Right lung (tissue), 5 donors: ENCODE data around the gene ING1. TPM values are rescaled to one million over a fixed set of nuclear protein-coding genes. Genes with fewer than 3 reads are reported as not detected.
A peak's percentile ranks its signal among the peaks of the same experiment; 100 is the strongest.
"Not testable (repeated sequence)": the region's sequence is repeated elsewhere in the genome, so short reads cannot be mapped to it uniquely, and the experiment has no call there.

Experiments used
- DNase-seq, 2 donors: peaks; one replicate each; pipeline ENCODE4 v3.0.0-alpha.2; 2013
- polyA plus RNA-seq, 5 donors: library from polyadenylated mRNA; unstranded; fragments of 120-200 nt; gene quantifications; one replicate each; pipeline versions ENCODE4 v1.2.1 to v1.2.3, GENCODE V29; 2013; ENCODE audit warnings: inconsistent platforms in 1 of 5, low replicate concordance in 1 of 5; ENCODE audit not compliant: insufficient read length in 5 of 5, insufficient read depth in 1 of 5

Gene ING1
- polyA plus RNA-seq, 5 donors, result 19.6 to 24.9 (median 20.7) TPM

DNA sequence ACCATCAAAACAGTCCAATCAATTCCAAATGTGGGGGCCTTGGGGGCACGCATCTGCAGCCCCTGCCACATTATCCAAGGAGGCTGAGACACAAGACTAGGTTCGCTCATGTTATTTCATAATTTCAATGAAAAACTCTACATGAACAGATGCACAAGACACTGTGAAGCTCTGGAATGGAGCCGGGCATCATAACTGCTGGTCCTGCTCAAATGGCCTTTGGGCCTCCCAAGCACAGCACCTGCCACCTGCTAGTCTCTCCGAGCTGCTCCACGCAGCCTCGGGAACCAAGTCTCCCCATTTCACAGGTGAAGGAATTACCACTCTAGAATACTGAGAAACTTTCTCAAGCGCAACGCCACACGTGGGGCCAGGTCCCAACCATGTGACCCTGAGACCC is 24.5 kb upstream of the ING1 start:
- no peak for DNase-seq

- no peak for DNase-seq
Measured at GRCh38 chr13:110689711-110690110, 23.8 kb upstream of the ING1 start.

- no peak for DNase-seq
Measured at GRCh38 chr13:110690516-110690915, 23.0 kb upstream of the ING1 start.

DNA sequence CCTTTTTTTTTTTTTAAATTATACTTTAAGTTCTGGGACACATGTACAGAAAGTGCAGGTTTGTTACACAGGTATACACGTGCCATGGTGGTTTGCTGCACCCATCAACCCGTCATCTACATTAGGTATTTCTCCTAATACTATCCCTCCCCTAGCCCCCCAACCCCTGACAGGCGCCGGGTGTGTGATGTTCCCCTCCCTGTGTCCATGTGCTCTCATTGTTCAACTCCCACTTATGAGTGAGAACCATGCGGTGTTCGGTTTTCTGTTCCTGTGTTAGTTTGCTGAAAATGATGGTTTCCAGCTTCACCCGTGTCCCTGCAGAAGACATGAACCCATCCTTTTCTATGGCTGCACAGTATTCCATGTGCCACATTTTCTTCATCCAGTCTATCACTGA is 17.7 kb upstream of the ING1 start:
- not testable (repeated sequence) for DNase-seq

- DNase-seq, result no peak
Measured at GRCh38 chr13:110696776-110697175, 16.7 kb upstream of the ING1 start.

GRCh38 chr13:110697842-110698241 is 15.7 kb upstream of the ING1 start:
- DNase-seq, result no peak

DNA sequence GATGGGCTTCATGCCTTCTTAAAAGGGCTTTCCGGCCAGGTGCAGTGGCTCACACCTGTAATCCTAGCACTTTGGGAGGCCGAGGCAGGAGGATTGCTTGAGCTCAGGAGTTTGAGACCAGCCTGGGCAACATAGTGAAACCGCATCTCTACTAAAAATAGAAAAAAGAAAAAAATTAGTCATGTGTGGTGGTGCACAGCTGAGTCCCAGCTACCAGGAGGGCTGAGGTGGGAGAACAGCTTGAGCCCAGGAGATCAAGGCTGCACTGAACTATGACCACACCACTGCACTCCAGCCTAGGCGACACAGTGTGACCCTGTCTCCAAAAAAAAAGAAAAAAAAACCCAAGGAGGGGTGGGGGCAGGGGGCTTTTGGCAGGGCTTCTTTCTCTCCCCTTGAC is 14.8 kb upstream of the ING1 start:
- no peak for DNase-seq

GRCh38 chr13:110699148-110700145 is 14.1 kb upstream of the ING1 start:
- DNase-seq, result no peak

DNA sequence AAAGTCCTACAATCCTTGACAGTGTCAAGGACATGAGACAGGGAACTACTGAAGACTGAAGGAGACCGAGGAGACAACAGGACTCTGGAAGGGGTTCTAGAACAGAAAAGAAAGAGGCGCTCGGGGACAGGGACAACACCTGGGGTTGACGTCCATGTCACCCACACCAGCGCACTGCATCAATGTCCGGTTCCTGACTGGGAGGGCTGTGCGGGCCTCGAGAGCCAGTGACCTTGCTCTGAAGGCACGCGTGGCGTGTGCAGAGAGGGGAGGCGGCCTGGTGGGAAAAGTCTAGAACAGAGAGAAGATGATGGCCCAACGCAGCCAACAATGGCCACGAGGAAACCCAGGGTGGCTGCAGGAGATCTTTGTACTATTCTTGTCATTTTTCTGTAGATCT is 13.3 kb upstream of the ING1 start:
- DNase-seq, result no peak

- no peak for DNase-seq
Measured at GRCh38 chr13:110700641-110701040, 12.9 kb upstream of the ING1 start.

- DNase-seq, result not testable (repeated sequence)
Measured at GRCh38 chr13:110701061-110701460, 12.4 kb upstream of the ING1 start.

DNA sequence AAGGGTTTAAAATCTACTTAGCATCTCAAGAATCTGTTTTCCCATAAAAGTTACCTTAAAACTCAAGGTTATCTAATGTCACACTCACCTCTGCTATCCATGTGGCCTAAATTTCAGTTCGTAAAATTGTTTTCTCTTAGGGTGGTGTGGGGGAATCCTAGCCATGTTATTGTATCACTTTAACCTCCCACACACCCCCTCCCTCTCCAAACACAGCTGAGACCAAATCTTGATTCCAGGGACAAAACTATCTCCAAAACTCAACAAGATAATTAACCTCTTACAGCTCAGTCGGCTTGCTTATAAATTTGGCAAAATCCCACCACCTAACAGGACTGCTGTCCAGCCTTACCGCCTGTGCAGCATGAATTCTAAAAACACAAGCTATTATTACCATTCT is 11.4 kb upstream of the ING1 start:
- DNase-seq, result no peak

DNA sequence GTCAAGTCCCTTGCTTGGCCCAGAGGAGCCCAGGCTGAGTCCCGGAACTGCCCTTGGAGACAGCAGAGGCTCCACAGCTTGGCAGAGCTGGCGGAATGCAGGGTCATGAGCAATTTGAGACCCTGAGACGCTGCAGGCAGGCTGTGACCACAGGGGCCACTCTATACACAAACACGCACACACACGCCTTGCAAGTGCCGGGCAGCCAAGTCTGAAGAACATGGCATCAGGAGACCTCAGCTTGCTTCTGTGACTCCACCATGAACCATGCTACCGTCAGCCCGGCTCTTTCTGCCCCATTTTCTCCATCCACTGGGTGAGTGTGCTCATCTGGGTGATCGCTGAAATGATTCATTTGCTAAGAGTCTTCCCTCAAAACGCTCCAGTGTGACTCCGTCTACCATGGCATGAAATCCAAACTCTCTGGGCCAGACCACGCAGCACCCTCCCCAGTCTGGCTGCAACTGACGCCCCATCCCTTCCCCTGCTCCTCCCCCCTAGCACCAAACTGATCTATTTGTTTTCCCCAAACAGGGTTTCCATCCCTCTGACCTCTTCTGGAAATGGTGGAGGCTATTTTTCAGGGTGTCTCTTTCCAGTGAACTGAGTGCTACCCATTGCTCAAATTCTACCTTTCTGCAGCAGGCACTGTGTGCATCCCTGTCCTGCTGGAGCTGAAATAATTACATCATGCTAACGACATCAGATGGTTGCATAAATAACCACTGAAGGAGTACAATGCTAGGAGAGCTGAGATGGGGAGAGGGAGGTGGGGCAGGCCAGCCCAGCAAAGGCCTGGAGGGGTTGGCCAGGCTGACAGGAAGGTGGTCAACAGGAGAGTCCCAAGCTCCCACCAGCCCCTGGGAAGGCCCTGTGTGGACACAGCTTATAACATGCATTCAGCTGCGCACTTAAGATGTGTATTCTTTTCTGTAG is 10.6 kb upstream of the ING1 start:
- DNase-seq, result no peak

DNA sequence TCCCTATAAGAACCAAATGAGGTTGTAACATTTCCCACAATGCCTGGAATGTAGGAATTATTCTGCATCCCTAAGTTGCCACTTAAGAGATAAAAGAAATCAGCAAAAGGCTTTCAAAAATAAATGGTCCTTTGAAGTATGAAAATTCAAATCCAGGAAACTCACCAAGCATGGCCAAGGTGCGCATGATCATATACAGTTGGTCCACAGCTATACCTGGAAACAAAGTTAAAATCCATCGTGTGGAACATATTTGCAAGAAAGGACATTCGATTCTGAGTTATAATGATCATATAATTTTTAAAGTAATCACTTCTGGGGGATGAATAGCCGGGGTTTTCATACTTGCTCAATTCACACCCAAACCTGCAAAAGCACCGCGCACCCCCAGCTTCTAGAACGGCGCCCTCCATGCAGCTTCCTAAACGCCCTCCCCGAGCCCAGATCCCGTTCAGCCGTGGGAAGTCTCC is 8.1 kb upstream of the ING1 start:
- DNase-seq, result no peak

- peak; percentile 94 to 96 for DNase-seq
Measured at GRCh38 chr13:110705826-110706569, 7.5 kb upstream of the ING1 start, which contains the start of gene CARS2. CARS2 (minus strand) TSS chr13:110706116; CDS start chr13:110706093, 23 bp downstream.

GRCh38 chr13:110706570-110707372 is 6.7 kb upstream of the ING1 start:
- no peak for DNase-seq

GRCh38 chr13:110712081-110712848 is 1.2 kb upstream of the ING1 start:
- peak; percentile 89 to 93 for DNase-seq

DNA sequence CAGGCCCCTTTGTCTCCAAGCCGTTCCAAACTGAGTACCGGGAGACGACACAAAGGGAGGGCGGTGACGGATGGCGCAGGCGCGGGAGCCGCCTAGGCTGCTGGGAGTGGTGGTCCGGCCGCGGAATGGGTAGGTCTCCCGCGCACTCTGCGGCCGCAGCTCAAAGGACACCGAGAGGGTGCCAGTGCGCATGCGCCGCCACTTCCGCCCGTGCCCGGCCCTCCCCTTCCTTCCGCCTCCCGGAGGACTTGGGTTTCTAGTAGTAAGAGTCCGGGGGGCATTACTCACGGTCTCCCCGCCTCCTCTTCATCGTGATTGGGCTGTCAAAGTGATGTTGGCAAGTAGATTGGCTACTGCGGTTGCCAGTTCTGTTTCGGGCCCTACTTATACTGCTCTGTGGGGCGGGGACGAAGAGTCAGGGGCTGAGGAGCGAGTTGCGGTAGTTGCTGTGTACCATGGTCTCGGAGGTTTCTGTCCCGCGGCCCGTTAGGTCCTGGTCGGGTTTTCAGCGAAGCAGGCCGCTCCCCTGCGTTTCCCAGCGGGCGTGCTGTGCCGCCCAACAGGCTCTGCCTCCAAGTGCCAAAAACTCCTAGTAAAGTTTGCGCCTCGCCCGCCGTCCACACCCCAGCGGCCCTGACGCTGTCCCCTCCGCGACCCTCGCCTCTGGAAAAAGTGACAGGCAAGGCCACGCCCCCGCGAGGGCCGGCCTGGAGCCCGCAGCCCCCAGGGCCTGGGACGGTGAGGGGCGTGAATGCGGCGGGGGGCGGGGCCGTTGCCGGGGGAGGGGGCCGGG is 455 bp upstream of the ING1 start:
- DNase-seq, result peak; percentile 99
